HepG2 (cell line): ENCODE results near the gene BABAM1. TPM values are rescaled to one million over a fixed set of nuclear protein-coding genes. Genes with fewer than 3 reads are reported as not detected.

Experiments used
- FOSL2 ChIP-seq: sonication (generic); formaldehyde crosslinking; IDR thresholded peaks from 2 replicates; pipeline ENCODE4 v1.4.0; 2020; ENCODE audit warnings: missing genetic modification reagents
- FOXK1 ChIP-seq: sonication (generic); formaldehyde crosslinking; IDR thresholded peaks from 2 replicates; pipeline ENCODE4 v1.4.0; 2020; ENCODE audit warnings: low read depth, missing genetic modification reagents, borderline replicate concordance
- GATAD2A ChIP-seq: IDR thresholded peaks from 2 replicates; pipeline ENCODE4 v1.6.1; 2016
- HMG20A ChIP-seq: IDR thresholded peaks from 2 replicates; pipeline ENCODE4 v1.6.1; 2016; ENCODE audit warnings: borderline replicate concordance
- ISX ChIP-seq: sonication (generic); formaldehyde crosslinking; conservative IDR thresholded peaks from 2 replicates; pipeline ENCODE4 v1.5.0; 2020; ENCODE audit warnings: missing genetic modification reagents
- JARID2 ChIP-seq: sonication (generic); formaldehyde crosslinking; IDR thresholded peaks from 2 replicates; pipeline ENCODE4 v1.8.1; 2023; ENCODE audit warnings: missing genetic modification reagents, inconsistent platforms; ENCODE audit not compliant: insufficient replicate concordance
- KAT8 ChIP-seq: IDR thresholded peaks from 2 replicates; pipeline ENCODE4 v1.6.1; 2016; ENCODE audit warnings: missing genetic modification reagents, missing compliant biosample characterization
- MAZ ChIP-seq, 2 experiments: sonication (generic) in 1 of 2; formaldehyde crosslinking in 1 of 2; IDR thresholded peaks; 2 replicates each; pipeline versions ENCODE4 v1.5.0 to v1.6.1; 2012 to 2020; ENCODE audit warnings: low read depth in 2 of 2, mild to moderate bottlenecking in 2 of 2, borderline replicate concordance in 1 of 2, improper control_type of control experiment in 1 of 2, low read length in 1 of 2, missing genetic modification reagents in 1 of 2, moderate library complexity in 1 of 2
- NFATC3 ChIP-seq: sonication (generic); formaldehyde crosslinking; IDR thresholded peaks from 2 replicates; pipeline ENCODE4 v1.5.1; 2020; ENCODE audit warnings: mild to moderate bottlenecking, missing genetic modification reagents
- NFYB ChIP-seq: sonication (generic); formaldehyde crosslinking; IDR thresholded peaks from 2 replicates; pipeline ENCODE4 v1.4.0; 2020; ENCODE audit warnings: missing genetic modification reagents
- PHF21A ChIP-seq: sonication (generic); formaldehyde crosslinking; IDR thresholded peaks from 2 replicates; pipeline ENCODE4 v1.5.0; 2020; ENCODE audit warnings: mild to moderate bottlenecking, missing genetic modification reagents
- RELA ChIP-seq: sonication (generic); formaldehyde crosslinking; IDR thresholded peaks from 2 replicates; pipeline ENCODE4 v1.4.0; 2020; ENCODE audit warnings: missing genetic modification reagents
- SATB2 ChIP-seq: sonication (generic); formaldehyde crosslinking; IDR thresholded peaks from 2 replicates; pipeline ENCODE4 v1.5.0; 2020; ENCODE audit warnings: missing genetic modification reagents
- ZNF577 ChIP-seq: sonication (generic); formaldehyde crosslinking; IDR thresholded peaks from 2 replicates; pipeline ENCODE4 v1.4.0; 2020; ENCODE audit warnings: mild to moderate bottlenecking, low read depth, missing genetic modification reagents, borderline replicate concordance
- ZNF589 ChIP-seq: sonication (generic); formaldehyde crosslinking; conservative IDR thresholded peaks from 2 replicates; pipeline ENCODE4 v1.8.0; 2022; ENCODE audit warnings: mild to moderate bottlenecking, moderate library complexity, missing genetic modification reagents
- polyA plus RNA-seq, 8 experiments: library from polyadenylated mRNA; depleted of rRNA in 3 of 8; stranded (reverse) in 7 of 8; unstranded in 1 of 8; fragments of >200 nt; fragmentation: Illumina TruSeq in 4 of 8; extraction: Trizol in 4 of 8; gene quantifications; 2 replicates each; pipeline versions ENCODE4 v1.2.1 to v1.2.3, GENCODE V29; 2011 to 2016; ENCODE audit warnings: low read depth in 4 of 8, missing spikeins in 1 of 8, mixed read lengths in 1 of 8; ENCODE audit not compliant: insufficient read depth in 1 of 8
- total RNA-seq, 5 experiments: library from RNA; depleted of rRNA; stranded (reverse); fragments of >200 nt; fragmentation: Illumina TruSeq; extraction: Trizol; gene quantifications; 2 replicates each; pipeline ENCODE4 v1.2.3, GENCODE V29; 2016; ENCODE audit warnings: low read depth in 1 of 5
- TF ChIP-seq, protein P1 (sequence below): sonication (generic); formaldehyde crosslinking; IDR thresholded peaks from 2 replicates; pipeline ENCODE4 v1.9.0; 2022; ENCODE audit warnings: missing genetic modification reagents, mild to moderate bottlenecking, borderline replicate concordance
- TF ChIP-seq, protein P2 (sequence below): sonication (generic); formaldehyde crosslinking; IDR thresholded peaks from 2 replicates; pipeline ENCODE4 v1.5.0; 2020; ENCODE audit warnings: missing genetic modification reagents
- TF ChIP-seq, protein P3 (sequence below): IDR thresholded peaks from 2 replicates; pipeline ENCODE4 v1.4.0; 2020; ENCODE audit warnings: mild to moderate bottlenecking, missing genetic modification reagents
- TF ChIP-seq, protein P4 (sequence below): sonication (generic); formaldehyde crosslinking; IDR thresholded peaks from 2 replicates; pipeline ENCODE4 v1.4.0; 2020; ENCODE audit warnings: missing genetic modification reagents, borderline replicate concordance

The BABAM1 gene
- total and polyA plus RNA-seq, 2 of the 13 experiments (the other 11 are each of a cell fraction or from before 2014, with no cell fraction given): 70.0 to 82.0 TPM

DNA sequence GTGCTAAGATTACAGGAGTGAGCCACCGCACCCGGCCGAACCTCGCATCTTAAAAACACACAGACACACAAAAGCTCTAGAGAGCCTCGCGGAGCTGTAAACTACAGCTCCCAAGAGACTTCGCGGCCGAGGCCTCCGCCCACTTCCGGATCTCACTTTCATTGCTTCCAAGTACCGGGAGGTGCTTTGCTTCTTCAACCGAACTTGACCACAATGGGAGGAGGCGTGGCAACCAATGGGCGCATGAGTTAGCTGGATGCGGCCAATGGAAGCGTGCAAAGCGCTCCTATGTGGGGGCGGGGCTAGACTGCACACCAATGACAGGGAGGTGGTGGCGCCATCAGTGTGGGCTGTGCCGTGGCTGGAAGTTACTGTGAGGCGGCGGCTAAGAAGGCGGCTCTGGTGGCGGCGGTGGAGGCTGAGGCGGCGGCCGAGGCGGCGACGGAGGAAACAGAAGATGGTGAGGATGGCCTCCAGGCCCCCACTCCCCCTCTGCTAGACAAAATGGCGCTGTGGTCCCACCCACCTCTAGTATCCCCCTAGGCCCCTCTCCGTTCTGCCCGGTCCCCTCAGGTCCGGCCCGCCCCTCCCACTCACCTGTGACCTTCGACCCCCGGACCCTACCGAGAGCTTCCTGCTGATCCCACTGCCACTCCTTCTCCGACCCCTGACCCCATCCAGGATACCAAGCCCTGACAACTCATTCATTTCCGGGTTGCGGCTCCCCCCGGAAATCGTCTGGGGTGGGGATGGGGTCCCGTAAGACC is 42.1 kb downstream of the BABAM1 start, which contains the start of gene DDA1 (continued):
- no peak for TF ChIP-seq HMG20A (CRISPR knock-in tag)
- TF ChIP-seq, protein P1, sequence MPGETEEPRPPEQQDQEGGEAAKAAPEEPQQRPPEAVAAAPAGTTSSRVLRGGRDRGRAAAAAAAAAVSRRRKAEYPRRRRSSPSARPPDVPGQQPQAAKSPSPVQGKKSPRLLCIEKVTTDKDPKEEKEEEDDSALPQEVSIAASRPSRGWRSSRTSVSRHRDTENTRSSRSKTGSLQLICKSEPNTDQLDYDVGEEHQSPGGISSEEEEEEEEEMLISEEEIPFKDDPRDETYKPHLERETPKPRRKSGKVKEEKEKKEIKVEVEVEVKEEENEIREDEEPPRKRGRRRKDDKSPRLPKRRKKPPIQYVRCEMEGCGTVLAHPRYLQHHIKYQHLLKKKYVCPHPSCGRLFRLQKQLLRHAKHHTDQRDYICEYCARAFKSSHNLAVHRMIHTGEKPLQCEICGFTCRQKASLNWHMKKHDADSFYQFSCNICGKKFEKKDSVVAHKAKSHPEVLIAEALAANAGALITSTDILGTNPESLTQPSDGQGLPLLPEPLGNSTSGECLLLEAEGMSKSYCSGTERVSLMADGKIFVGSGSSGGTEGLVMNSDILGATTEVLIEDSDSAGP (CRISPR knock-in tag): peak; percentile 81; the same call in 1 of the 2 replicates
- TF ChIP-seq RELA (CRISPR knock-in tag): no peak
- TF ChIP-seq PHF21A (CRISPR knock-in tag): 0 out of 2 replicates have a peak, but pooled peaks have one; percentile 6
- TF ChIP-seq FOSL2 (CRISPR knock-in tag): no peak
- peak; percentile 99 for TF ChIP-seq NFYB (CRISPR knock-in tag)
- TF ChIP-seq GATAD2A (CRISPR knock-in tag): peak; percentile 16; the same call in 1 of the 2 replicates
- peak; percentile 79 for TF ChIP-seq KAT8
- TF ChIP-seq MAZ (IDR thresholded peaks at IDR 0.05; ENCODE audit: borderline replicate concordance, low read depth, low read length): no peak; the same call in 1 of the 2 replicates
- peak; percentile 62; the same call in 1 of the 2 replicates for TF ChIP-seq MAZ (CRISPR knock-in tag; IDR thresholded peaks at IDR 0.05; ENCODE audit: low read depth)
- no peak for TF ChIP-seq JARID2 (CRISPR knock-in tag)
- no peak for TF ChIP-seq NFATC3 (CRISPR knock-in tag)
- TF ChIP-seq, protein P2, sequence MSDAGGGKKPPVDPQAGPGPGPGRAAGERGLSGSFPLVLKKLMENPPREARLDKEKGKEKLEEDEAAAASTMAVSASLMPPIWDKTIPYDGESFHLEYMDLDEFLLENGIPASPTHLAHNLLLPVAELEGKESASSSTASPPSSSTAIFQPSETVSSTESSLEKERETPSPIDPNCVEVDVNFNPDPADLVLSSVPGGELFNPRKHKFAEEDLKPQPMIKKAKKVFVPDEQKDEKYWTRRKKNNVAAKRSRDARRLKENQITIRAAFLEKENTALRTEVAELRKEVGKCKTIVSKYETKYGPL (CRISPR knock-in tag): no peak
- TF ChIP-seq ZNF589: no peak
- no peak for TF ChIP-seq ISX
- TF ChIP-seq SATB2 (CRISPR knock-in tag): no peak
- TF ChIP-seq, protein P3, sequence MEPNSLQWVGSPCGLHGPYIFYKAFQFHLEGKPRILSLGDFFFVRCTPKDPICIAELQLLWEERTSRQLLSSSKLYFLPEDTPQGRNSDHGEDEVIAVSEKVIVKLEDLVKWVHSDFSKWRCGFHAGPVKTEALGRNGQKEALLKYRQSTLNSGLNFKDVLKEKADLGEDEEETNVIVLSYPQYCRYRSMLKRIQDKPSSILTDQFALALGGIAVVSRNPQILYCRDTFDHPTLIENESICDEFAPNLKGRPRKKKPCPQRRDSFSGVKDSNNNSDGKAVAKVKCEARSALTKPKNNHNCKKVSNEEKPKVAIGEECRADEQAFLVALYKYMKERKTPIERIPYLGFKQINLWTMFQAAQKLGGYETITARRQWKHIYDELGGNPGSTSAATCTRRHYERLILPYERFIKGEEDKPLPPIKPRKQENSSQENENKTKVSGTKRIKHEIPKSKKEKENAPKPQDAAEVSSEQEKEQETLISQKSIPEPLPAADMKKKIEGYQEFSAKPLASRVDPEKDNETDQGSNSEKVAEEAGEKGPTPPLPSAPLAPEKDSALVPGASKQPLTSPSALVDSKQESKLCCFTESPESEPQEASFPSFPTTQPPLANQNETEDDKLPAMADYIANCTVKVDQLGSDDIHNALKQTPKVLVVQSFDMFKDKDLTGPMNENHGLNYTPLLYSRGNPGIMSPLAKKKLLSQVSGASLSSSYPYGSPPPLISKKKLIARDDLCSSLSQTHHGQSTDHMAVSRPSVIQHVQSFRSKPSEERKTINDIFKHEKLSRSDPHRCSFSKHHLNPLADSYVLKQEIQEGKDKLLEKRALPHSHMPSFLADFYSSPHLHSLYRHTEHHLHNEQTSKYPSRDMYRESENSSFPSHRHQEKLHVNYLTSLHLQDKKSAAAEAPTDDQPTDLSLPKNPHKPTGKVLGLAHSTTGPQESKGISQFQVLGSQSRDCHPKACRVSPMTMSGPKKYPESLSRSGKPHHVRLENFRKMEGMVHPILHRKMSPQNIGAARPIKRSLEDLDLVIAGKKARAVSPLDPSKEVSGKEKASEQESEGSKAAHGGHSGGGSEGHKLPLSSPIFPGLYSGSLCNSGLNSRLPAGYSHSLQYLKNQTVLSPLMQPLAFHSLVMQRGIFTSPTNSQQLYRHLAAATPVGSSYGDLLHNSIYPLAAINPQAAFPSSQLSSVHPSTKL: no peak
- TF ChIP-seq, protein P4, sequence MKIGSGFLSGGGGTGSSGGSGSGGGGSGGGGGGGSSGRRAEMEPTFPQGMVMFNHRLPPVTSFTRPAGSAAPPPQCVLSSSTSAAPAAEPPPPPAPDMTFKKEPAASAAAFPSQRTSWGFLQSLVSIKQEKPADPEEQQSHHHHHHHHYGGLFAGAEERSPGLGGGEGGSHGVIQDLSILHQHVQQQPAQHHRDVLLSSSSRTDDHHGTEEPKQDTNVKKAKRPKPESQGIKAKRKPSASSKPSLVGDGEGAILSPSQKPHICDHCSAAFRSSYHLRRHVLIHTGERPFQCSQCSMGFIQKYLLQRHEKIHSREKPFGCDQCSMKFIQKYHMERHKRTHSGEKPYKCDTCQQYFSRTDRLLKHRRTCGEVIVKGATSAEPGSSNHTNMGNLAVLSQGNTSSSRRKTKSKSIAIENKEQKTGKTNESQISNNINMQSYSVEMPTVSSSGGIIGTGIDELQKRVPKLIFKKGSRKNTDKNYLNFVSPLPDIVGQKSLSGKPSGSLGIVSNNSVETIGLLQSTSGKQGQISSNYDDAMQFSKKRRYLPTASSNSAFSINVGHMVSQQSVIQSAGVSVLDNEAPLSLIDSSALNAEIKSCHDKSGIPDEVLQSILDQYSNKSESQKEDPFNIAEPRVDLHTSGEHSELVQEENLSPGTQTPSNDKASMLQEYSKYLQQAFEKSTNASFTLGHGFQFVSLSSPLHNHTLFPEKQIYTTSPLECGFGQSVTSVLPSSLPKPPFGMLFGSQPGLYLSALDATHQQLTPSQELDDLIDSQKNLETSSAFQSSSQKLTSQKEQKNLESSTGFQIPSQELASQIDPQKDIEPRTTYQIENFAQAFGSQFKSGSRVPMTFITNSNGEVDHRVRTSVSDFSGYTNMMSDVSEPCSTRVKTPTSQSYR: no peak
- TF ChIP-seq ZNF577: no peak
- peak; percentile 55; the same call in 1 of the 2 replicates for TF ChIP-seq FOXK1 (CRISPR knock-in tag)
